Smooth muscle cell (in vitro differentiated cells): Measurements from ENCODE around the gene COL6A2. TPM values are rescaled to one million over a fixed set of nuclear protein-coding genes. Genes with fewer than 3 reads are reported as not detected.

Source experiments
- DNase-seq: peaks from one replicate; lab custom pipeline; 2025; ENCODE audit not compliant: unreplicated experiment; lab: John Stamatoyannopoulos, UW
- H2AFZ ChIP-seq: fragments of 200-600 bp; sonication (generic); 2 replicates; pipeline ENCODE4 v1.6.0; 2016; ENCODE audit warnings: antibody characterized with exemption, low read depth, mild to moderate bottlenecking
- H3F3A ChIP-seq: fragments of 200-600 bp; sonication (generic); 2 replicates; pipeline ENCODE4 v1.6.0; 2017; ENCODE audit warnings: antibody characterized with exemption, low read depth
- H3K27ac ChIP-seq: fragments of 200-600 bp; sonication (generic); 2 replicates; pipeline ENCODE4 v1.5.1; 2016; ENCODE audit warnings: low read depth, mild to moderate bottlenecking
- H3K27me3 ChIP-seq: fragments of 200-600 bp; sonication (generic); 2 replicates; pipeline ENCODE4 v1.6.1; 2016; ENCODE audit warnings: low read depth, mild to moderate bottlenecking
- H3K36me3 ChIP-seq: fragments of 200-600 bp; sonication (generic); 2 replicates; pipeline ENCODE4 v1.5.1; 2016; ENCODE audit warnings: low read depth
- H3K4me1 ChIP-seq: fragments of 200-600 bp; sonication (generic); 2 replicates; pipeline ENCODE4 v1.5.1; 2016; ENCODE audit warnings: low read depth
- H3K4me2 ChIP-seq: fragments of 200-600 bp; sonication (generic); 2 replicates; pipeline ENCODE4 v1.6.0; 2016; ENCODE audit warnings: mild to moderate bottlenecking
- H3K4me3 ChIP-seq: fragments of 200-600 bp; sonication (generic); 2 replicates; pipeline ENCODE4 v1.5.1; 2016; ENCODE audit warnings: mild to moderate bottlenecking
- H3K79me2 ChIP-seq: fragments of 200-600 bp; sonication (generic); 2 replicates; pipeline ENCODE4 v1.6.0; 2016; ENCODE audit warnings: low read depth, mild to moderate bottlenecking
- H3K9ac ChIP-seq: fragments of 200-600 bp; sonication (generic); 2 replicates; pipeline ENCODE4 v1.6.0; 2016; ENCODE audit warnings: low read depth
- H3K9me3 ChIP-seq: fragments of 200-600 bp; sonication (generic); replicated peaks from 2 replicates; pipeline ENCODE4 v1.5.1; 2016; ENCODE audit warnings: low read depth
- H4K20me1 ChIP-seq: fragments of 200-600 bp; sonication (generic); 2 replicates; pipeline ENCODE4 v1.6.0; 2016; ENCODE audit warnings: low read depth
- WGBS: methylation state at CpG from one replicate; pipeline ENCODE4 v1.1.7; 2016; ENCODE audit warnings: low lambda C conversion rate; 5-methylcytosine and 5-hydroxymethylcytosine counted together
- polyA plus RNA-seq: library from polyadenylated mRNA; unstranded; fragments of >200 nt; fragmentation: Nextera tagmentation; extraction: Ambion mirVana; gene quantifications from 2 replicates; pipeline ENCODE4 v1.2.1, GENCODE V29; 2016
- total RNA-seq: library from RNA; depleted of rRNA; stranded (reverse); fragments of >200 nt; gene quantifications from 2 replicates; pipeline ENCODE4 v1.2.3, GENCODE V29; 2014
- TF ChIP-seq, protein P1 (sequence below): fragments of 200-600 bp; sonication (generic); IDR thresholded peaks from 2 replicates; pipeline ENCODE4 v1.5.1; 2017; ENCODE audit warnings: borderline replicate concordance, mild to moderate bottlenecking, antibody characterized with exemption; ENCODE audit not compliant: insufficient read depth, poor library complexity, severe bottlenecking

Gene COL6A2
- total and polyA plus RNA-seq, 2 experiments from 2014 or later = 1,570 to 4,089 TPM

DNA sequence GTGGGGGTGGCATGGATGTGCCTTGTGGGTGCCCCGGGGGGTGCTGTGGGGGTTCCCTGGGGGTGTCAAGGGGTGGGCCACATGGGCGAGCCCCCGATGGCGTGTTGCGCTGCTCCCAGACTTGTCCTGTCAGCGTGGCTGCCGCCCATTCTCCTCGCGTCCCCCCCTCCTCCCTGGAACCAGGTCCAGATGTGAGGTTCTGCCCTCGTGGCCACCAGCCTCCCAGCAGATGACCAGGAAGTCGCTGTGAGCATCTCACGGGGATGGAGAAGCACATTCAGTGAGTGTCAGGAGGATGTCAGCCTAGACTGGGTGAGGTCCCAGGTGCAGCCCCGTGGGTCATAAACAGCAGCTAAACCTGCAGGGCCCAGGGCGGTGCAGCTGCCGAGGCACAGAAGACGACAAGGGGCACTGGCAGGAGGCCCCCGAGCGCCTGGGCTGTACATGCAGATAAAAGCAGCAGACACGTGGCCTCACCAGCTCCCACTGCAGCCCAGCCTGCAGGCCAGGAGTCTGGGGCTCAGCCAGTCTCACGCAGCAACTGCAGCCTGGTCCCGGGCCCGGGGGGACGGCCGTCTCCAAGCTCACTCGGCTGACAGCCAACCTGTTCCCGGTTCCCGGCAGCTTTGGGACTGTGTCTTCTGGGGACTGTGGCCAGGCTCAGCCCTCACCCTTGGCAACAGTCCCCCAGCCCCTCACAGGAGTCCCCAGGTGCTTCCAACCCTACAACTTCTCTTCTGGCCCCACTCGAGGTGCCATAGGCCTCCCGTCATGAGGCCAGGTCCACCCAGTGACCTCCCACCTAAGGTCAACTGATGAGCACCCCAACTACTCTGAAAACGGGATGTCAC is 17.5 kb upstream of the COL6A2 start:
- no peak overlapping the region for H2AFZ ChIP-seq
- H3K79me2 ChIP-seq = no peaks in the 10 kb centered on the region
- H3K27ac ChIP-seq = peak overlapping the region; percentile 90
- 58% methylated on average over 30 of the region's 30 CpGs for WGBS
- TF ChIP-seq, protein P1, sequence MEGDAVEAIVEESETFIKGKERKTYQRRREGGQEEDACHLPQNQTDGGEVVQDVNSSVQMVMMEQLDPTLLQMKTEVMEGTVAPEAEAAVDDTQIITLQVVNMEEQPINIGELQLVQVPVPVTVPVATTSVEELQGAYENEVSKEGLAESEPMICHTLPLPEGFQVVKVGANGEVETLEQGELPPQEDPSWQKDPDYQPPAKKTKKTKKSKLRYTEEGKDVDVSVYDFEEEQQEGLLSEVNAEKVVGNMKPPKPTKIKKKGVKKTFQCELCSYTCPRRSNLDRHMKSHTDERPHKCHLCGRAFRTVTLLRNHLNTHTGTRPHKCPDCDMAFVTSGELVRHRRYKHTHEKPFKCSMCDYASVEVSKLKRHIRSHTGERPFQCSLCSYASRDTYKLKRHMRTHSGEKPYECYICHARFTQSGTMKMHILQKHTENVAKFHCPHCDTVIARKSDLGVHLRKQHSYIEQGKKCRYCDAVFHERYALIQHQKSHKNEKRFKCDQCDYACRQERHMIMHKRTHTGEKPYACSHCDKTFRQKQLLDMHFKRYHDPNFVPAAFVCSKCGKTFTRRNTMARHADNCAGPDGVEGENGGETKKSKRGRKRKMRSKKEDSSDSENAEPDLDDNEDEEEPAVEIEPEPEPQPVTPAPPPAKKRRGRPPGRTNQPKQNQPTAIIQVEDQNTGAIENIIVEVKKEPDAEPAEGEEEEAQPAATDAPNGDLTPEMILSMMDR = no peak
- peak overlapping the region; percentile 67 for H3K9ac ChIP-seq
- no peaks in the 10 kb centered on the region for H3K36me3 ChIP-seq
- H3K27me3 ChIP-seq = no peaks in the 10 kb centered on the region
- no peaks in the 10 kb centered on the region for H3K9me3 ChIP-seq
- peak; percentile 48 for DNase-seq
- no peaks in the 10 kb centered on the region for H4K20me1 ChIP-seq
- no peak overlapping the region for H3K4me3 ChIP-seq
- peaks cover 6% of the 10 kb centered on the region for H3F3A ChIP-seq
- H3K4me2 ChIP-seq = peak overlapping the region; percentile 10
- H3K4me1 ChIP-seq = no peaks in the 10 kb centered on the region

DNA sequence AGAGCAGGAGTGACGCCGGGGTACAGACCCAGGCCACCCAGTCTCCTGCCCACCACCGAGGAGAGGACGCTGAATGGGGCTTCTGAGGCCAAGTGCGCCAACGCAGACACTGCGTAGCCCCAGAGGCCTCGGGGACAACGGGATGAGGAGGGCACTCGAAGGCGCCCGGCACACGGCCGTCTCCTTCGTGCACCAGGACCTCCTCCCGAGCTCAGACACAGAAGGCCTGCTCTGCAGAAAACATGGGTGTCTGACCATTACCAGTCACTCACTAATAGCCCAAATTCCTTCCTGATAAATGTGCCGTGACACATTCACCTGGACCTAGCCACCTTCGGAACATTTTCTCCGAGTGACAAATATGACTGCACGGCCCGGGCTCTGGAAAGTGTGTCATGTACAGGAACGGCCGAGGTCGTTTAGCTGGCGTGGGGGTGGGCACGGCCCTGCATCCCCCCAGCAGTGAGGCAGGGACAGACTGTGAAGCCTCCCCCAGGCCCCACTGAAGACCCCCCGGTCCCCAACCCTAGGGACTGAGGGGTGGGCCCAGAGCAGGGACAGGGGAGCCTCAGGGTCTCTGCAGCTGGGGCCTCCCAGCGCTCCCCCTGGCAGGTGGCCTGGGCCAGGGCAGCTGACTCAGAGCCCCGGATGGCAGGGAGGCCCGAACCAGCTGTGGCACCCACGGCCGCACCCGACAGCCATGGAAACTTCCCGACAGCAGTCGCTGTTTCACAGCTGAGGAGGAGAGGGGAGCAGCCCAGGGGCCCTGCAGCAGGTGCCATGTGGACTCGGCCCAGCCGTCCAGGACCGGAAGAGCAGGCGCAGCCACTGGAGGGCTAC is 16.7 kb upstream of the COL6A2 start:
- Histone ChIP-seq H3K9me3 (no peaks in the 10 kb centered on the region), H3K27ac (peak overlapping the region; percentile 90), H3K4me1 (no peaks in the 10 kb centered on the region), H3F3A (peaks cover 6% of the 10 kb centered on the region), H3K27me3 (no peaks in the 10 kb centered on the region), H3K79me2 (no peaks in the 10 kb centered on the region), H3K36me3 (no peaks in the 10 kb centered on the region), H4K20me1 (no peaks in the 10 kb centered on the region), H3K9ac (peak overlapping the region; percentile 67), H3K4me2 (peak overlapping the region; percentile 10), H3K4me3 (no peak overlapping the region), H2AFZ (no peak overlapping the region)
- TF ChIP-seq, protein P1 = no peak
- 78% methylated on average over 39 of the region's 39 CpGs for WGBS
- DNase-seq = no peak

DNA sequence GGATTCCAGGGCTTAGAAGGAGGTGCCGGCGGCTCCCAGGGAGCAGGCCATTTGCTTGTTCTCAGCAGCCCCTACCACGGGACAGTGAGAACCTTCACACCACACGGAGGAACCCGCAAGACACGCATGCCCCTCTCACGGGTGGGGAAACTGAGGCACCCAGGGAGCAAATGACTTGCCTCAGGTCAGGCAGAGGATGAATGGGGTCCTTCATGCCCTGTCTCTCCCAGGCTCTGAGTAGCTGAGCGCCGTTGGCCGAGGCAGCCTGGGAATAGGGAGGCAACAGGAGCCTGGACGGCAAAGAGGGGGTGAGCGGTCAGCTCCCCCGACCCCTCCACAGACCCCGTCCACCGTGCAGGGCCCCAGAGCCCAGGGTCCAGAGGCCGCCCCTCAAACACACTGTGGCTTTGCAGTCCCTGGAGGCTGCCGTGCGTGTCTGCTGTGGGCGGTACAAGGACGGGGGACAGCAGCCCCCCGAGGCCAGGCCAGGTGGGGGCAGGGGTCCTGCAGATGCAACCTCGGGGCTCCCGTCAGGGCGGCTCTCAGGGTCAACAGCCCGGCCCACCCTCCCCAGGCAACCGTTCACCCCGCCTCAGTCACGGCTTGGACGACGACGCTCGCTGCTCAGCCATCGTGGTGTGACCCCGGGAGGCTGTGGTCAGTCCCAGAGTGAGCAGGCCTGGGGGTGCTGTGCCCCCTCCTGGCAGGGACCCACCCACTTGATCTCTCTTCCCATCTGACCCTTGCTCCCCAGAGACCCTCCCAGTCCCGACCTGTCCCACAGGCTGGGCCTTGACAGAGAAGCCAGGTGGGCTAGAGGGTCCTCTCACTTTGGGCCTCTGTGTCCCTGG is 15.8 kb upstream of the COL6A2 start:
- H3K4me1 ChIP-seq = no peaks in the 10 kb centered on the region
- no peaks in the 10 kb centered on the region for H4K20me1 ChIP-seq
- H3K9me3 ChIP-seq = no peaks in the 10 kb centered on the region
- TF ChIP-seq, protein P1 = no peak
- H3K27me3 ChIP-seq = no peaks in the 10 kb centered on the region
- no peaks in the 10 kb centered on the region for H3K36me3 ChIP-seq
- no peaks in the 10 kb centered on the region for H3K79me2 ChIP-seq
- H3K9ac ChIP-seq = peak overlapping the region; percentile 67
- no peak for DNase-seq
- WGBS = 94% methylated on average over 13 of the region's 35 CpGs
- no peak overlapping the region for H3K4me2 ChIP-seq
- H3K4me3 ChIP-seq = no peak overlapping the region
- H2AFZ ChIP-seq = no peak overlapping the region
- peaks cover 6% of the 10 kb centered on the region for H3F3A ChIP-seq
- H3K27ac ChIP-seq = peak overlapping the region; percentile 90
